CD4-positive, alpha-beta T cell (primary cell): ENCODE measurements around the gene SLC13A3. TPM values are rescaled to one million over a fixed set of nuclear protein-coding genes. Genes with fewer than 3 reads are reported as not detected.

Experiments
- ATAC-seq: fragments of 200-7000 bp; cut with Tn5 transposase; one replicate; pipeline ENCODE4 v1.10.0; 2022; ENCODE audit warnings: mild to moderate bottlenecking; ENCODE audit not compliant: poor library complexity
- CTCF ChIA-PET: fragments of 350-600 bp; sonication (Branson Sonifier 250); formaldehyde crosslinking; loops from one replicate; lab custom pipeline; 2021; ENCODE audit warnings: antibody characterized with exemption, inconsistent platforms; lab: Charles Lee
- POLR2A ChIA-PET: fragments of 350-600 bp; sonication (Branson Sonifier 250); formaldehyde crosslinking; loops from one replicate; lab custom pipeline; 2021; ENCODE audit warnings: antibody characterized with exemption, inconsistent platforms; lab: Charles Lee
- DNase-seq, 14 experiments: peaks; one replicate each; pipeline ENCODE4 v3.0.0-alpha.2; 2013 to 2020; ENCODE audit warnings: mixed read lengths in 2 of 14
- H3K27ac ChIP-seq, 2 donors: one replicate each; pipeline versions ENCODE4 v1.5.1 to v1.7.0; 2013; ENCODE audit warnings: low read length in 2 of 2, low read depth in 1 of 2, mild to moderate bottlenecking in 1 of 2
- H3K27me3 ChIP-seq, 2 experiments: 1 replicate in 1 of 2; 2 replicates in 1 of 2; pipeline versions ENCODE4 v1.6.1 to v1.7.0; 2013; ENCODE audit warnings: low read length in 2 of 2, control low read depth in 1 of 2, mild to moderate bottlenecking in 1 of 2, moderate library complexity in 1 of 2; ENCODE audit not compliant: insufficient read depth in 2 of 2, control insufficient read depth in 1 of 2
- H3K36me3 ChIP-seq: one replicate; pipeline ENCODE4 v1.6.1; 2013; ENCODE audit warnings: low read length, control low read depth; ENCODE audit not compliant: insufficient read depth
- H3K4me1 ChIP-seq: one replicate; pipeline ENCODE4 v1.6.1; 2013; ENCODE audit warnings: low read length, control low read depth; ENCODE audit not compliant: insufficient read depth
- H3K4me3 ChIP-seq: one replicate; pipeline ENCODE4 v1.5.1; 2013; ENCODE audit warnings: mild to moderate bottlenecking, low read length, moderate library complexity
- H3K9me3 ChIP-seq, 2 experiments: 1 replicate in 1 of 2; 2 replicates in 1 of 2; pipeline versions ENCODE4 v1.6.1 to v1.7.0; 2013; ENCODE audit warnings: low read length in 2 of 2, mild to moderate bottlenecking in 2 of 2, control low read depth in 1 of 2, moderate library complexity in 1 of 2; ENCODE audit not compliant: control insufficient read depth in 1 of 2, insufficient read depth in 1 of 2
- H3K27ac Mint-ChIP-seq: one replicate; pipeline ENCODE4 v1.8.0; 2020; ENCODE audit warnings: mixed read lengths
- H3K27me3 Mint-ChIP-seq: one replicate; pipeline ENCODE4 v1.8.0; 2021; ENCODE audit warnings: mixed read lengths
- H3K36me3 Mint-ChIP-seq: one replicate; pipeline ENCODE4 v1.8.0; 2021; ENCODE audit warnings: low read depth, mixed read lengths
- H3K4me1 Mint-ChIP-seq: one replicate; pipeline ENCODE4 v1.8.0; 2021; ENCODE audit warnings: low read depth, mixed read lengths
- H3K4me3 Mint-ChIP-seq: one replicate; pipeline ENCODE4 v1.8.0; 2020; ENCODE audit warnings: mild to moderate bottlenecking, mixed read lengths
- H3K9me3 Mint-ChIP-seq: one replicate; pipeline ENCODE4 v1.8.0; 2020; ENCODE audit warnings: mixed read lengths
- CTCF ChIP-seq: fragments of 200-600 bp; IDR thresholded peaks from one replicate; pipeline ENCODE4 v1.8.0; 2022; ENCODE audit warnings: antibody characterized with exemption, mild to moderate bottlenecking
- intact Hi-C, 2 experiments: fragments of 100-400 bp; cut with DNase I in 1 of 2; cut with micrococcal nuclease in 1 of 2; formaldehyde crosslinking; loops; one replicate each; pipeline versions ENCODE4 v1.15.1 to v1.9.0; 2023 to 2025; cut with DNase I, micrococcal nuclease
- total RNA-seq, 174 experiments: library from RNA in 2 of 174; stranded (reverse) in 2 of 174; gene quantifications; one replicate each; pipeline ENCODE4 v1.2.3 and lab custom pipeline; 2021 to 2026

The SLC13A3 gene
- total RNA-seq, 2 experiments from 2014 or later: 0.28 TPM; not detected in 1

DNA sequence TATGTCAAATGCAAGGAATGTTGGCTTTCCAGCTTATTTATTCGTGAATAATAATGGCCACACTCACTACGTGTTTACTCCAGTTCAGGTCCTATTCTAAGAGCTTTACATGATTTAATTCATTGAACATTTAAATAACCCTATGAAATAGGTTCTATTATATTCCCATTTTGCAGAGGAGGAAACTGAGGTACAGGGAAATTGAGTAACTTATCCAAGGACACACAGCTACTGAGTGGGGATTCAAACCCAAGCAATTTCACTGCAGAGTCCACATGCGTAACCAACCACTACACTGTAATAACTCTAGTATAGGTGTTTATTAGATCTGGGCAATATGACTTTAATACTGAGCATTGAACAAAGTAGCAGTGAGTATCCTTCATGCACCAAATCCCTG lies 12.3 kb upstream of the SLC13A3 start:
- H3K27ac ChIP-seq: no peak overlapping the region
- no peak for DNase-seq
- POLR2A ChIA-PET: no interaction called here
- no peak for ATAC-seq
- Mint-ChIP-seq H3K27ac (no peak overlapping the region), H3K27me3 (peaks cover 4% of the 10 kb centered on the region), H3K9me3 (no peaks in the 10 kb centered on the region), H3K4me3 (no peak overlapping the region), H3K4me1 (no peaks in the 10 kb centered on the region), H3K36me3 (no peaks in the 10 kb centered on the region)
- no peak overlapping the region for H3K4me3 ChIP-seq
- intact Hi-C loops: no loop called here
- H3K27me3 ChIP-seq: peaks cover 0 to 3% of the 10 kb centered on the region in 2 experiments
- no peaks in the 10 kb centered on the region for H3K4me1 ChIP-seq
- H3K36me3 ChIP-seq: no peaks in the 10 kb centered on the region
- CTCF ChIA-PET: no interaction called here
- no peak for TF ChIP-seq CTCF
- no peaks in the 10 kb centered on the region for H3K9me3 ChIP-seq

GRCh38 chr20:46661659-46662058 lies 10.4 kb upstream of the SLC13A3 start:
- H3K36me3 ChIP-seq: no peaks in the 10 kb centered on the region
- Mint-ChIP-seq H3K27me3 (peaks cover 4% of the 10 kb centered on the region), H3K4me1 (no peaks in the 10 kb centered on the region), H3K4me3 (no peak overlapping the region), H3K27ac (no peak overlapping the region), H3K36me3 (no peaks in the 10 kb centered on the region), H3K9me3 (no peaks in the 10 kb centered on the region)
- ATAC-seq (no peak), DNase-seq (no peak)
- H3K27ac ChIP-seq: no peak overlapping the region
- no peaks in the 10 kb centered on the region for H3K4me1 ChIP-seq
- CTCF ChIA-PET: no interaction called here
- intact Hi-C loops: no loop called here
- H3K27me3 ChIP-seq: peaks cover 0 to 3% of the 10 kb centered on the region in 2 experiments
- H3K4me3 ChIP-seq: no peak overlapping the region
- no peak for TF ChIP-seq CTCF
- H3K9me3 ChIP-seq: no peaks in the 10 kb centered on the region
- POLR2A ChIA-PET: no interaction called here

DNA sequence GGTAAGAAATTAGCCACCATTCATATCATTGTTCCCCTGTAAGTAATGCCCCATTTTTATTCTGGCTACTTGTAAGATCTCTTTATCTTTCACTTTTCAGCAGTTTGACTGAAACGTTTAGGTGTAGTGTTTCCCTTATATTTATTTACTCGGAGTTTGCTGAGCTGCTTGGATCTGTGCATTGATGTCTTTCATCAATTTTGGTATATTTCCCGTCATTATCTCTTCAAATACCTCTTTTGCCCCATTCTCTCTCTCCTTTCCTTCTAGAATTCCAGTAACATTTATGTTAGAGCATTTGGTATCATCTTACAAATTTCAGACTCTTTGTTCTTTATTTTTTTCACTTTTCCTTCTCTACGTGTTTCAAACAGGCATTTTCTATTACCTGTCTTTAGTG lies 9.2 kb upstream of the SLC13A3 start:
- CTCF ChIA-PET: no interaction called here
- H3K27ac Mint-ChIP-seq: no peak overlapping the region
- POLR2A ChIA-PET: no interaction called here

More for the DNA sequence above, 9.2 kb upstream of the SLC13A3 start:
- H3K4me1 ChIP-seq: no peaks in the 10 kb centered on the region
- ATAC-seq (no peak), DNase-seq (no peak)
- intact Hi-C loops: no loop called here
- Mint-ChIP-seq H3K36me3 (no peaks in the 10 kb centered on the region), H3K4me1 (no peaks in the 10 kb centered on the region), H3K4me3 (no peak overlapping the region), H3K9me3 (no peaks in the 10 kb centered on the region), H3K27me3 (peaks cover 4% of the 10 kb centered on the region)
- no peak overlapping the region for H3K4me3 ChIP-seq
- peaks cover 0 to 3% of the 10 kb centered on the region in 2 experiments for H3K27me3 ChIP-seq
- no peaks in the 10 kb centered on the region for H3K36me3 ChIP-seq
- TF ChIP-seq CTCF: no peak
- H3K9me3 ChIP-seq: no peaks in the 10 kb centered on the region
- H3K27ac ChIP-seq: no peak overlapping the region
